SK-N-MC (cell line): Measurements from ENCODE around the gene SOX6.
A peak's percentile ranks its signal among the peaks of the same experiment; 100 is the strongest.

ENCODE experiments used
- DNase-seq: peaks from one replicate; pipeline ENCODE4 v3.0.0-alpha.2; 2011; ENCODE audit warnings: low read depth, low spot score
- H3K27ac ChIP-seq: fragments of 200-600 bp; sonication (generic); 2 replicates; pipeline ENCODE4 v1.5.1; 2016; ENCODE audit warnings: mixed run types
- H3K36me3 ChIP-seq: fragments of 200-600 bp; sonication (generic); 2 replicates; pipeline ENCODE4 v1.6.1; 2017; ENCODE audit warnings: antibody characterized with exemption, low read length, mixed read lengths; ENCODE audit not compliant: insufficient read depth
- H3K4me3 ChIP-seq: fragments of 200-600 bp; sonication (generic); 2 replicates; pipeline ENCODE4 v1.5.1; 2016
- H3K9ac ChIP-seq: fragments of 200-600 bp; sonication (generic); 2 replicates; pipeline ENCODE4 v1.8.0; 2017; ENCODE audit warnings: mixed run types, mixed read lengths; ENCODE audit not compliant: insufficient read length
- H3K9me3 ChIP-seq: fragments of 200-600 bp; sonication (generic); 2 replicates; pipeline ENCODE4 v1.6.1; 2017; ENCODE audit warnings: low read depth, mild to moderate bottlenecking, antibody characterized with exemption, low read length, moderate library complexity, mixed read lengths
- EZH2 ChIP-seq: fragments of 200-600 bp; sonication (generic); IDR thresholded peaks from one replicate; pipeline ENCODE4 v1.6.1; 2017; ENCODE audit warnings: antibody characterized with exemption
- FOXP2 ChIP-seq: optimal IDR thresholded peaks from 2 replicates; pipeline ENCODE3; 2011; ENCODE audit warnings: mild to moderate bottlenecking, moderate library complexity; ENCODE audit not compliant: insufficient read depth; ENCODE audit errors: extremely low read length, control extremely low read depth
- POLR2AphosphoS5 ChIP-seq: IDR thresholded peaks from 2 replicates; pipeline ENCODE4 v1.6.1; 2012; ENCODE audit warnings: mild to moderate bottlenecking, low read depth, low read length, borderline replicate concordance

Gene SOX6

GRCh38 chr11:16095756-16096155 is 260.6 kb downstream of the SOX6 start:
- H3K4me3 ChIP-seq, result no peak overlapping the region
- H3K27ac ChIP-seq, result no peak overlapping the region
- no peaks in the 10 kb centered on the region for H3K9me3 ChIP-seq
- no peak for DNase-seq
- TF ChIP-seq POLR2AphosphoS5 (no peak), EZH2 (no peak), FOXP2 (no peak)
- no peak overlapping the region for H3K9ac ChIP-seq
- peaks cover 20% of the 10 kb centered on the region for H3K36me3 ChIP-seq

GRCh38 chr11:16093889-16094653 is 262.3 kb downstream of the SOX6 start:
- Histone ChIP-seq H3K27ac (no peak overlapping the region), H3K9me3 (no peaks in the 10 kb centered on the region), H3K36me3 (peaks cover 20% of the 10 kb centered on the region), H3K4me3 (no peak overlapping the region), H3K9ac (no peak overlapping the region)
- TF ChIP-seq POLR2AphosphoS5 (no peak), FOXP2 (no peak), EZH2 (no peak)
- no peak for DNase-seq

GRCh38 chr11:16091862-16092261 is 264.5 kb downstream of the SOX6 start:
- no peak overlapping the region for H3K9ac ChIP-seq
- DNase-seq, result no peak
- no peak overlapping the region for H3K27ac ChIP-seq
- peaks cover 20% of the 10 kb centered on the region for H3K36me3 ChIP-seq
- no peak overlapping the region for H3K4me3 ChIP-seq
- no peak for TF ChIP-seq FOXP2
- no peak for TF ChIP-seq POLR2AphosphoS5
- H3K9me3 ChIP-seq, result no peaks in the 10 kb centered on the region

GRCh38 chr11:16089481-16089880 is 266.9 kb downstream of the SOX6 start:
- no peak for DNase-seq
- H3K9ac ChIP-seq, result no peak overlapping the region
- H3K27ac ChIP-seq, result no peak overlapping the region
- H3K9me3 ChIP-seq, result no peaks in the 10 kb centered on the region
- H3K36me3 ChIP-seq, result peaks cover 10% of the 10 kb centered on the region
- no peak overlapping the region for H3K4me3 ChIP-seq
- no peak for TF ChIP-seq EZH2
- no peak for TF ChIP-seq POLR2AphosphoS5
- no peak for TF ChIP-seq FOXP2

- TF ChIP-seq POLR2AphosphoS5 (no peak), EZH2 (no peak), FOXP2 (no peak)
- no peak overlapping the region for H3K9ac ChIP-seq
- no peak overlapping the region for H3K27ac ChIP-seq
- peaks cover 5% of the 10 kb centered on the region for H3K36me3 ChIP-seq
- no peaks in the 10 kb centered on the region for H3K9me3 ChIP-seq
- DNase-seq, result no peak
- no peak overlapping the region for H3K4me3 ChIP-seq
Measured at GRCh38 chr11:16088774-16089173, 267.6 kb downstream of the SOX6 start.

- TF ChIP-seq FOXP2 (no peak), POLR2AphosphoS5 (no peak), EZH2 (no peak)
- H3K9ac ChIP-seq, result no peak overlapping the region
- H3K36me3 ChIP-seq, result peaks cover 5% of the 10 kb centered on the region
- DNase-seq, result no peak
- H3K9me3 ChIP-seq, result no peaks in the 10 kb centered on the region
- no peak overlapping the region for H3K27ac ChIP-seq
- H3K4me3 ChIP-seq, result no peak overlapping the region
Measured at GRCh38 chr11:16087886-16088285, 268.5 kb downstream of the SOX6 start.

GRCh38 chr11:16086229-16086819 is 270.0 kb downstream of the SOX6 start:
- peak overlapping the region; percentile 77 for H3K27ac ChIP-seq
- H3K36me3 ChIP-seq, result peaks cover 8% of the 10 kb centered on the region
- TF ChIP-seq FOXP2 (no peak), POLR2AphosphoS5 (0 out of 2 replicates have a peak, but pooled peaks have one; percentile 0)
- no peak for DNase-seq
- H3K4me3 ChIP-seq, result peak overlapping the region; percentile 19; the same call in 1 of the 2 replicates
- no peak overlapping the region for H3K9ac ChIP-seq
- H3K9me3 ChIP-seq, result no peaks in the 10 kb centered on the region

- H3K4me3 ChIP-seq, result no peak overlapping the region
- TF ChIP-seq EZH2, result no peak
- no peak for TF ChIP-seq POLR2AphosphoS5
- TF ChIP-seq FOXP2, result no peak
- no peak for DNase-seq
Measured at GRCh38 chr11:16082095-16083055, 274.0 kb downstream of the SOX6 start.

More at GRCh38 chr11:16082095-16083055, 274.0 kb downstream of the SOX6 start:
- Histone ChIP-seq H3K9me3 (no peaks in the 10 kb centered on the region), H3K9ac (no peak overlapping the region), H3K36me3 (peaks cover 26% of the 10 kb centered on the region), H3K27ac (peak overlapping the region; percentile 15)
